H9 (cell line): Measurements from ENCODE around the gene SUMF1. TPM values are rescaled to one million over a fixed set of nuclear protein-coding genes. Genes with fewer than 3 reads are reported as not detected.

ENCODE experiments used
- DNase-seq: peaks from one replicate; pipeline ENCODE4 v3.0.0-alpha.2; 2017
- H2AFZ ChIP-seq: one replicate; pipeline ENCODE4 v1.6.1; 2013; ENCODE audit warnings: mild to moderate bottlenecking, low read length, control low read depth, moderate library complexity
- H2AK5ac ChIP-seq: 2 replicates; pipeline ENCODE4 v1.6.1; 2013; ENCODE audit warnings: low read length, control low read depth, mixed read lengths; ENCODE audit not compliant: insufficient read length
- H2BK120ac ChIP-seq: one replicate; pipeline ENCODE4 v1.6.1; 2013; ENCODE audit warnings: low read depth, mild to moderate bottlenecking, low read length, control low read depth, inconsistent platforms; ENCODE audit not compliant: poor library complexity, severe bottlenecking
- H2BK12ac ChIP-seq: 2 replicates; pipeline ENCODE4 v1.6.1; 2013; ENCODE audit warnings: low read length, control low read depth, mixed read lengths, low read depth; ENCODE audit not compliant: insufficient read length
- H2BK15ac ChIP-seq: 2 replicates; pipeline ENCODE4 v1.6.1; 2013; ENCODE audit warnings: low read depth, low read length, control low read depth
- H2BK20ac ChIP-seq: one replicate; pipeline ENCODE4 v1.6.1; 2013; ENCODE audit warnings: low read depth, mild to moderate bottlenecking, low read length, control low read depth, inconsistent platforms; ENCODE audit not compliant: poor library complexity, severe bottlenecking
- H2BK5ac ChIP-seq: 2 replicates; pipeline ENCODE4 v1.6.1; 2013; ENCODE audit warnings: low read length, control low read depth, mixed read lengths; ENCODE audit not compliant: insufficient read length
- H3K14ac ChIP-seq: 2 replicates; pipeline ENCODE4 v1.6.1; 2013; ENCODE audit warnings: low read length, control low read depth; ENCODE audit not compliant: insufficient read depth
- H3K18ac ChIP-seq: 2 replicates; pipeline ENCODE4 v1.6.1; 2013; ENCODE audit warnings: low read depth, mild to moderate bottlenecking, mixed read lengths, low read length, control low read depth; ENCODE audit not compliant: insufficient read length
- H3K23ac ChIP-seq: 2 replicates; pipeline ENCODE4 v1.6.1; 2013; ENCODE audit warnings: low read length, control low read depth, mixed read lengths, low read depth; ENCODE audit not compliant: insufficient read length
- H3K23me2 ChIP-seq: 2 replicates; pipeline ENCODE4 v1.6.1; 2013; ENCODE audit warnings: low read depth, mild to moderate bottlenecking, mixed read lengths, low read length, control low read depth; ENCODE audit not compliant: insufficient read length, poor library complexity, severe bottlenecking
- H3K27ac ChIP-seq: 2 replicates; pipeline ENCODE4 v1.5.1; 2013; ENCODE audit warnings: low read length, control low read depth, mixed read lengths, low read depth; ENCODE audit not compliant: insufficient read length
- H3K27me3 ChIP-seq: 2 replicates; pipeline ENCODE4 v1.6.1; 2013; ENCODE audit warnings: low read length, control low read depth, inconsistent platforms; ENCODE audit not compliant: insufficient read depth
- H3K4ac ChIP-seq: 2 replicates; pipeline ENCODE4 v1.6.1; 2013; ENCODE audit warnings: low read depth, mild to moderate bottlenecking, control low read depth, inconsistent platforms, low read length, moderate library complexity
- H3K4me1 ChIP-seq: 2 replicates; pipeline ENCODE4 v1.6.1; 2013; ENCODE audit warnings: low read length, control low read depth, inconsistent platforms; ENCODE audit not compliant: insufficient read depth
- H3K4me2 ChIP-seq: 2 replicates; pipeline ENCODE4 v1.6.1; 2013; ENCODE audit warnings: low read length, control low read depth, mixed read lengths; ENCODE audit not compliant: insufficient read length, insufficient read depth
- H3K56ac ChIP-seq: 2 replicates; pipeline ENCODE4 v1.6.1; 2013; ENCODE audit warnings: low read depth, mild to moderate bottlenecking, mixed read lengths, low read length, control low read depth; ENCODE audit not compliant: insufficient read length
- H3K79me1 ChIP-seq: 2 replicates; pipeline ENCODE4 v1.6.1; 2013; ENCODE audit warnings: low read depth, mild to moderate bottlenecking, moderate library complexity, low read length, control low read depth, inconsistent platforms; ENCODE audit not compliant: insufficient read depth, poor library complexity, severe bottlenecking
- H3K79me2 ChIP-seq: 2 replicates; pipeline ENCODE4 v1.6.1; 2013; ENCODE audit warnings: low read length, control low read depth, inconsistent platforms; ENCODE audit not compliant: insufficient read depth
- H3K9ac ChIP-seq: 2 replicates; pipeline ENCODE4 v1.6.1; 2013; ENCODE audit warnings: low read length, control low read depth, mixed read lengths; ENCODE audit not compliant: insufficient read length; ENCODE audit errors: extremely low read depth
- H3K9me3 ChIP-seq: one replicate; pipeline ENCODE4 v1.6.1; 2013; ENCODE audit warnings: low read depth, low read length, inconsistent platforms; ENCODE audit not compliant: control insufficient read depth
- H3T11ph ChIP-seq: one replicate; pipeline ENCODE4 v1.6.1; 2013; ENCODE audit warnings: mild to moderate bottlenecking, low read length, control low read depth, inconsistent platforms
- H4K20me1 ChIP-seq: one replicate; pipeline ENCODE4 v1.6.1; 2013; ENCODE audit not compliant: control insufficient read depth, insufficient read length, insufficient read depth
- H4K5ac ChIP-seq: 2 replicates; pipeline ENCODE4 v1.6.1; 2013; ENCODE audit warnings: low read depth, mild to moderate bottlenecking, mixed read lengths, low read length, control low read depth; ENCODE audit not compliant: insufficient read length
- H4K8ac ChIP-seq: replicated peaks from 2 replicates; pipeline ENCODE4 v1.6.1; 2013; ENCODE audit warnings: low read length, control low read depth, mixed read lengths, low read depth; ENCODE audit not compliant: insufficient read length
- H4K91ac ChIP-seq: 2 replicates; pipeline ENCODE4 v1.6.1; 2013; ENCODE audit warnings: low read depth, mild to moderate bottlenecking, moderate library complexity, mixed read lengths, low read length, control low read depth; ENCODE audit not compliant: insufficient read length
- H3K27ac Mint-ChIP-seq, 3 experiments: 2 replicates in 2 of 3; 3 replicates in 1 of 3; pipeline ENCODE4 v1.8.0; 2020 to 2021; ENCODE audit warnings: mixed read lengths in 3 of 3, mild to moderate bottlenecking in 1 of 3, moderate library complexity in 1 of 3
- H3K27me3 Mint-ChIP-seq: 2 replicates; pipeline ENCODE4 v1.8.0; 2021; ENCODE audit warnings: low read depth, mild to moderate bottlenecking, moderate library complexity, mixed read lengths
- H3K36me3 Mint-ChIP-seq, 3 experiments: 2 replicates in 2 of 3; 3 replicates in 1 of 3; pipeline ENCODE4 v1.8.0; 2020 to 2021; ENCODE audit warnings: low read depth in 3 of 3, mixed read lengths in 3 of 3; ENCODE audit not compliant: insufficient read depth in 1 of 3
- H3K4me1 Mint-ChIP-seq, 2 experiments: 2 replicates each; pipeline ENCODE4 v1.8.0; 2020; ENCODE audit warnings: mixed read lengths in 2 of 2
- H3K4me3 Mint-ChIP-seq, 2 experiments: 2 replicates in 1 of 2; 3 replicates in 1 of 2; pipeline ENCODE4 v1.8.0; 2020 to 2021; ENCODE audit warnings: mild to moderate bottlenecking in 2 of 2, mixed read lengths in 2 of 2, moderate library complexity in 1 of 2
- H3K9me3 Mint-ChIP-seq, 2 experiments: 2 replicates in 1 of 2; 3 replicates in 1 of 2; pipeline ENCODE4 v1.8.0; 2020; ENCODE audit warnings: mild to moderate bottlenecking in 2 of 2, mixed read lengths in 2 of 2, moderate library complexity in 1 of 2
- WGBS: extraction: QIAGEN DNeasy Blood & Tissue Kit; methylation state at CpG from one replicate; pipeline ENCODE4 v1.1.7; 2013; ENCODE audit warnings: missing lambda C conversion rate, low lambda C conversion rate, mixed read lengths; ENCODE audit not compliant: insufficient read length; ENCODE audit errors: extremely low coverage; 5-methylcytosine and 5-hydroxymethylcytosine counted together
- total RNA-seq: library from RNA; stranded (reverse); gene quantifications from 2 replicates; pipeline ENCODE4 v1.2.1, GENCODE V29; 2021
- TF ChIP-seq, protein P1 (sequence below): fragments of 200-600 bp; sonication (generic); conservative IDR thresholded peaks from 3 replicates; pipeline ENCODE4 v1.8.0; 2021; ENCODE audit warnings: antibody characterized with exemption, mild to moderate bottlenecking

Gene SUMF1
- total RNA-seq, 1 experiment from 2014 or later, result 9.5 TPM

GRCh38 chr3:4409415-4409814 lies 57.7 kb downstream of the SUMF1 start:
- Histone ChIP-seq H3K23me2 (no peaks in the 10 kb centered on the region), H4K91ac (no peak overlapping the region), H3K23ac (no peak overlapping the region), H3K27ac (no peak overlapping the region), H2AK5ac (no peak overlapping the region), H4K20me1 (no peaks in the 10 kb centered on the region), H4K5ac (no peak overlapping the region), H3K79me2 (no peaks in the 10 kb centered on the region), H3K9me3 (no peaks in the 10 kb centered on the region), H2BK120ac (no peak overlapping the region), H3K14ac (no peak overlapping the region), H2BK20ac (no peak overlapping the region), H3K4ac (no peak overlapping the region), H3K9ac (no peak overlapping the region), H2BK5ac (no peak overlapping the region), H3K79me1 (no peaks in the 10 kb centered on the region), H4K8ac (no peak overlapping the region), H2BK12ac (no peak overlapping the region), H3K27me3 (no peaks in the 10 kb centered on the region), H3T11ph (no peak overlapping the region), H3K56ac (no peak overlapping the region), H3K4me2 (no peak overlapping the region), H2AFZ (no peak overlapping the region), H2BK15ac (no peak overlapping the region), H3K4me1 (no peaks in the 10 kb centered on the region), H3K18ac (no peak overlapping the region)
- Mint-ChIP-seq H3K9me3 (no peaks in the 10 kb centered on the region), H3K27me3 (no peaks in the 10 kb centered on the region), H3K36me3 (peaks cover 0 to 1% (median 0%) of the 10 kb centered on the region in 3 experiments; a peak in 1 of 7 replicates), H3K4me1 (no peaks in the 10 kb centered on the region), H3K27ac (no peak overlapping the region), H3K4me3 (no peak overlapping the region)
- no peak for DNase-seq
- no CpG with 5 or more reads among the region's 4 CpGs for WGBS
- TF ChIP-seq, protein P1, sequence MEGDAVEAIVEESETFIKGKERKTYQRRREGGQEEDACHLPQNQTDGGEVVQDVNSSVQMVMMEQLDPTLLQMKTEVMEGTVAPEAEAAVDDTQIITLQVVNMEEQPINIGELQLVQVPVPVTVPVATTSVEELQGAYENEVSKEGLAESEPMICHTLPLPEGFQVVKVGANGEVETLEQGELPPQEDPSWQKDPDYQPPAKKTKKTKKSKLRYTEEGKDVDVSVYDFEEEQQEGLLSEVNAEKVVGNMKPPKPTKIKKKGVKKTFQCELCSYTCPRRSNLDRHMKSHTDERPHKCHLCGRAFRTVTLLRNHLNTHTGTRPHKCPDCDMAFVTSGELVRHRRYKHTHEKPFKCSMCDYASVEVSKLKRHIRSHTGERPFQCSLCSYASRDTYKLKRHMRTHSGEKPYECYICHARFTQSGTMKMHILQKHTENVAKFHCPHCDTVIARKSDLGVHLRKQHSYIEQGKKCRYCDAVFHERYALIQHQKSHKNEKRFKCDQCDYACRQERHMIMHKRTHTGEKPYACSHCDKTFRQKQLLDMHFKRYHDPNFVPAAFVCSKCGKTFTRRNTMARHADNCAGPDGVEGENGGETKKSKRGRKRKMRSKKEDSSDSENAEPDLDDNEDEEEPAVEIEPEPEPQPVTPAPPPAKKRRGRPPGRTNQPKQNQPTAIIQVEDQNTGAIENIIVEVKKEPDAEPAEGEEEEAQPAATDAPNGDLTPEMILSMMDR, result no peak
